Esophagus muscularis mucosa (tissue), 4 donors: ENCODE data around the gene ENTREP3.

Experiments
- EP300 ChIP-seq: sonication (generic); formaldehyde crosslinking; IDR thresholded peaks from one replicate; pipeline ENCODE4 v1.6.1; 2017; ENCODE audit warnings: antibody characterized with exemption
- POLR2A ChIP-seq: fragments of 450-650 bp; IDR thresholded peaks from one replicate; pipeline ENCODE4 v1.6.1; 2017; ENCODE audit warnings: antibody characterized with exemption, moderate library complexity, mild to moderate bottlenecking, low read depth
- TF ChIP-seq, protein P1 (sequence below), 3 experiments: fragments of 200-600 bp in 2 of 3; fragments of 450-650 bp in 1 of 3; sonication (generic) in 2 of 3; IDR thresholded peaks; one replicate each; pipeline ENCODE4 v1.5.1; 2017 to 2019; ENCODE audit warnings: antibody characterized with exemption in 3 of 3, mild to moderate bottlenecking in 2 of 3, moderate library complexity in 1 of 3

GRCh38 chr1:155295183-155295941 is 40.1 kb upstream of the ENTREP3 start:
- TF ChIP-seq, protein P1, sequence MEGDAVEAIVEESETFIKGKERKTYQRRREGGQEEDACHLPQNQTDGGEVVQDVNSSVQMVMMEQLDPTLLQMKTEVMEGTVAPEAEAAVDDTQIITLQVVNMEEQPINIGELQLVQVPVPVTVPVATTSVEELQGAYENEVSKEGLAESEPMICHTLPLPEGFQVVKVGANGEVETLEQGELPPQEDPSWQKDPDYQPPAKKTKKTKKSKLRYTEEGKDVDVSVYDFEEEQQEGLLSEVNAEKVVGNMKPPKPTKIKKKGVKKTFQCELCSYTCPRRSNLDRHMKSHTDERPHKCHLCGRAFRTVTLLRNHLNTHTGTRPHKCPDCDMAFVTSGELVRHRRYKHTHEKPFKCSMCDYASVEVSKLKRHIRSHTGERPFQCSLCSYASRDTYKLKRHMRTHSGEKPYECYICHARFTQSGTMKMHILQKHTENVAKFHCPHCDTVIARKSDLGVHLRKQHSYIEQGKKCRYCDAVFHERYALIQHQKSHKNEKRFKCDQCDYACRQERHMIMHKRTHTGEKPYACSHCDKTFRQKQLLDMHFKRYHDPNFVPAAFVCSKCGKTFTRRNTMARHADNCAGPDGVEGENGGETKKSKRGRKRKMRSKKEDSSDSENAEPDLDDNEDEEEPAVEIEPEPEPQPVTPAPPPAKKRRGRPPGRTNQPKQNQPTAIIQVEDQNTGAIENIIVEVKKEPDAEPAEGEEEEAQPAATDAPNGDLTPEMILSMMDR (IDR thresholded peaks at IDR 0.05): no peak
- TF ChIP-seq EP300 (no peak), POLR2A (no peak)
